Spinal cord (tissue), 10 donors: Measurements from ENCODE around the gene FAM89B. TPM values are rescaled to one million over a fixed set of nuclear protein-coding genes. Genes with fewer than 3 reads are reported as not detected.
"Not testable (repeated sequence)": the region's sequence is repeated elsewhere in the genome, so short reads cannot be mapped to it uniquely, and the experiment has no call there.

Experiments
- DNase-seq, 6 donors: peaks; one replicate each; pipeline versions ENCODE4 v3.0.0 to v3.0.0-alpha.2; 2013 to 2015; ENCODE audit warnings: low spot score in 6 of 6, low read depth in 4 of 6
- H3K27ac ChIP-seq: one replicate; pipeline ENCODE4 v1.5.1; 2013; ENCODE audit warnings: low read depth, low read length, control low read depth
- H3K27me3 ChIP-seq: one replicate; pipeline ENCODE4 v1.6.1; 2013; ENCODE audit warnings: low read length; ENCODE audit not compliant: control insufficient read depth, insufficient read depth
- H3K36me3 ChIP-seq: one replicate; pipeline ENCODE4 v1.6.1; 2013; ENCODE audit warnings: low read length; ENCODE audit not compliant: control insufficient read depth, insufficient read depth
- H3K4me1 ChIP-seq: one replicate; pipeline ENCODE4 v1.6.1; 2013; ENCODE audit warnings: low read length; ENCODE audit not compliant: control insufficient read depth, insufficient read depth
- H3K4me3 ChIP-seq: one replicate; pipeline ENCODE4 v1.5.1; 2013; ENCODE audit warnings: low read depth, low read length, control low read depth
- H3K9me3 ChIP-seq: one replicate; pipeline ENCODE4 v1.6.1; 2013; ENCODE audit warnings: low read length; ENCODE audit not compliant: control insufficient read depth, insufficient read depth
- WGBS: methylation state at CpG from one replicate; pipeline ENCODE4 v1.1.5; 2013; ENCODE audit warnings: missing lambda C conversion rate; ENCODE audit not compliant: insufficient coverage; 5-methylcytosine and 5-hydroxymethylcytosine counted together
- polyA plus RNA-seq, 2 donors: library from polyadenylated mRNA; unstranded; fragments of 120-200 nt; gene quantifications; one replicate each; pipeline ENCODE4 v1.2.1, GENCODE V29; 2013; ENCODE audit not compliant: insufficient read length in 2 of 2
- total RNA-seq, 2 donors: library from RNA; depleted of rRNA in 1 of 2; stranded (reverse); fragments of 120-200 nt in 1 of 2; fragments of >200 nt in 1 of 2; gene quantifications; one replicate each; pipeline versions ENCODE4 v1.2.3 to v1.2.4, GENCODE V29; 2013 to 2014
- donor health status: healthy.

Gene FAM89B
- total and polyA plus RNA-seq, 4 donors: 7.0 to 49.2 (median 48.8) TPM

DNA sequence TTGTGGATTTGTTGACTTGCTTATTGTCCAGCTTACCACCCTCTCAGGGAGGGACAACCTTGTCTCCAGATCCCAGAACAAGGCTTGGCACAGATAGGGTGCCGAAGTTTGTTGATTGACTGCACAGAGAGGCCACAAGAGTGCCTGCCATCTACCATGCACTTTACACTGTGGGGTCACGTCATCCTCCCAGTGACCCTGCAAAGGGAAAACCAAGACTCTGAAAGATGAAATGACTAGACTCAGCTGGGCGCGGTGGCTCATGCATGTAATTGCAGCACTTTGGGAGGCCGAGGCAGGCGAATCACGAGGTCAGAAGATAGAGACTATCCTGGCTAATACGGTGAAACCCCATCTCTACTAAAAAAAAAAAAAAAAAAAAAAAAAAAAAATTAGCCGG, 9.6 kb upstream of the FAM89B start:
- peaks cover 5% of the 10 kb centered on the region for H3K36me3 ChIP-seq
- DNase-seq: no peak
- no peaks in the 10 kb centered on the region for H3K27me3 ChIP-seq
- WGBS: 94% methylated on average over 2 of the region's 9 CpGs
- H3K4me1 ChIP-seq: peaks cover 33% of the 10 kb centered on the region
- no peak overlapping the region for H3K4me3 ChIP-seq
- no peak overlapping the region for H3K27ac ChIP-seq
- H3K9me3 ChIP-seq: no peaks in the 10 kb centered on the region

DNA sequence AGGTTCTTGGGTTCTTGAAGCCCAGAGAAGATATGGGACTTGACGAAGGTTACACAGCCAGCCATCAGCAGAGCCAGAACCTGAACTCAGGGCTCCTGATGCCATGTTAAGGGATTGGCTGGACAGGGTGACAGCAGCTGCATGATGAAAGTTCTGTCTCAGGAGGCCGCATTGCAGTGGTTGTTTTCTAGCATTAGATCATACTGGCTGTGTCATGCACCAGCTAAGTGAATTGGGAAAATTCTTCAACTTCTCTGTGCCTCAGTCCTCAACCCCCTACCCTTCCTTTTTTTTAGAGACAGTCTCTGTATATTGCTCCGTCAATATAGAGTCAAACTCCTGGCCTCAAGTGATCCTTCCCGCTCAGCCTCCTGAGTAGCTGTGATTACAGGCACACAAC, 8.7 kb upstream of the FAM89B start:
- Histone ChIP-seq H3K27me3 (no peaks in the 10 kb centered on the region), H3K9me3 (no peaks in the 10 kb centered on the region), H3K4me1 (peaks cover 31% of the 10 kb centered on the region), H3K4me3 (no peak overlapping the region), H3K36me3 (peaks cover 13% of the 10 kb centered on the region), H3K27ac (no peak overlapping the region)
- DNase-seq: no peak
- WGBS: 97% methylated on average over 3 of the region's 4 CpGs

DNA sequence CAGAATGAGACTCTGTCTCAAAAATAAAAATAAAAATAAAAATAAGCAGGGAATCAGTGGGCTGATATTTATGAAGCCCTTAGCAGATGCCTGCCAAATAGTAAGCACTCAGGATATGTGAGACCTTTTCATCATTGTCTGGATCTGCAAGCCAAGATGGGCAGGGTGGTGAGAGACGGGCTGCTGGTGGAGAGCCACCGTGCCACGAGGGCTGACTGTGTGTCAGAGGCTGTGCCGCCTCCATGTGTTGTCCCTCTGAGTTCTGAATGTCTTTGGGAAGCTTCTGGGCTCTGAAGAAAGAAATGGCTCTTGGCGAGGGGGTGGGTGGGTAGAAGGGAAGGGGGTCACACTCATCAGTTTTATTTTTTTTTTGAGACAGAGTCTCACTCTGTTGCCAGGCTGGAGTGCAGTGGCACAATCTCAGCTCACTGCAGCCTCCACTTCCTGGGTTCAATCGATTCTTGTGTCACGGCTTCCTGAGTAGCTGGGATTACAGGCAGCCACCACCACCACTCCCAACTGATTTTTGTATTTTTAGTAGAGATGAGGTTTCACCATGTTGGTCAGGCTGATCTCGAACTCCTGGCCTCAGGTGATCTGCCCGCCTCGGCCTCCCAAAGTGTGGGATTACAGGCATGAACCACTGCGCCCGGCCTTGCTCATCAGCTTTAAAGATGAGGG, 7.3 kb upstream of the FAM89B start:
- WGBS: 89% methylated on average over 9 of the region's 12 CpGs
- not testable (repeated sequence) for H3K27ac ChIP-seq, H3K4me3 ChIP-seq, DNase-seq, H3K27me3 ChIP-seq, H3K9me3 ChIP-seq
- H3K4me1 ChIP-seq: peaks cover 31% of the 10 kb centered on the region
- peaks cover 13% of the 10 kb centered on the region for H3K36me3 ChIP-seq

DNA sequence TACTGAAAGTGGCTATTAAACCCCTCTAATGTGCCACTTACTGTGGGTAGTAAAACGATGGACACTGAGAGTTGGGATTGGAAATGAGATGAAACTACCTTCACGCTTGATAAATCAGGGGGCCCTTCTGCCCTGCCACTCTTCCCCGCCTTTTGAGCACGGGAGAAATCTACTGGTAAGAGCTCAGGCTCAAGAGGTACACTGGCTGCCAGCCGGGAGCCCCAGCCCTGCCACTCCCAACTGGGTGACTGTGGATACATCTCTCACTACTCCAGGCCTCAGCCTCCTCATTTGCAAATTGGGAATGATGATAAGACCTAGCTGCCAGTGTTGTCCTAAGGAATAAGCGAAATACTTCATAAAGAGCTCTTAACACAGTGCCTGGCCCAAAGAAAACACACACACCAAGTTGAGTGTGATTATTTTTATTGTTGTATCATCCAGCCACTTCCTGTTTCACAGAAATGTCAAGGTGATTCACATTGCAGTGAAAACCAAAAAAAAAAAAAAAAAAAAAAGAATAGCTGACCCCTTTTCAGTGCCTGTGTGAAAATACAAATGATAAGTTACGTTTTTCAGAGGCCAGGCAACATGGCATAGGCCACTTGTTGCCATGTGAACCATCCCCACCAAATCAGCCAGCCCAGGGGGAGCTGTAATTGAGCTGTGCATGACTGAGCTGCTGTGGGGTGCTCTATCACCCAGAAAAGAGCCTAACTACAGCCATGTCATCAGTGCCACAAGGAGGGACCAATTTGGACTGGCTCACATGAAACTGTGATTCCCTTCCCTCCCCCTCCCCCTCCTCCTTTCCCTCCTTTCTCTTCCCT, 6.5 kb upstream of the FAM89B start:
- peaks cover 28% of the 10 kb centered on the region for H3K4me1 ChIP-seq
- H3K9me3 ChIP-seq: no peaks in the 10 kb centered on the region
- WGBS: 93% methylated on average over 3 of the region's 7 CpGs
- no peak overlapping the region for H3K27ac ChIP-seq
- no peaks in the 10 kb centered on the region for H3K27me3 ChIP-seq
- H3K36me3 ChIP-seq: peaks cover 13% of the 10 kb centered on the region
- DNase-seq: no peak
- no peak overlapping the region for H3K4me3 ChIP-seq

DNA sequence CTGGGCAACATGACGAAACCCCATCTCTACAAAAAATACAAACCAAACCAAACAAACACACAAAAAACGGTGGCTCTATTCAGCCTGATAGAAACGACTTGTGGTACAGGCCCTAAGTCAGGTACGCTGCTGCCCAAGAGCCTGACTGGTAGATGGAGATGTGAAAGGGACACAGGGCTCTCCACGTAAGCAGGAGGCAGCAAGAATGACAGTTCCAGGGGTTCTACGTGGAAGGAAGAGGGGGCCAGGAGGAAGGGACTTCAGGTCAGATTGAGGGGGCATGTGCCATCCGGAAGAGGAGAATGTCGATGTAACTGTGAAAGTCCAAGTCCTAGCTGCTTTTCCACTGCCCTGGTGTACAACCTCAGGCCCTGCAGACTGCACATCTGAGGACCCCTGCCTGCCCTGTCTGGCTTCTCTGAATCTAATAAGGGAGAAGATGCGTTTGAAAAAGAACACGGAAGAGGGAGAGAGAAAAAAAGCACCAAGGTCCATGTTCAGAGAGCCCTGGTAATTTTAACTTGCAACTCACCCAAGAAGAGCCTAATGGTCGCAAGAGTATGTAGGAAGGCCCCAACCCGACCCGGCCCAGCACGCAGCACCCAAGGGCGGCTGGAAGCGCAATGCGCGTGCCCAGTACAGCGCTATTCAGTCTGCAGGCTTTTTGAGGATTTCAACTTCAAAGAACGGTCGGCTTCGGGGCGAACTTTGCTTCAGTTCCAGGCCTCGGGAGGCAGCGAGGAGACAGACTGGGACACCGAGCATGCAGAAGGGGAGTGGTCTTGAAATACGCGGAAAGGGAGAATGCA, 3.0 kb upstream of the FAM89B start:
- 7% methylated on average over 27 of the region's 28 CpGs for WGBS
- Histone ChIP-seq H3K36me3 (peaks cover 28% of the 10 kb centered on the region), H3K4me3 (peak overlapping the region; percentile 97), H3K27me3 (no peaks in the 10 kb centered on the region), H3K4me1 (peaks cover 50% of the 10 kb centered on the region), H3K9me3 (no peaks in the 10 kb centered on the region), H3K27ac (peak overlapping the region; percentile 98)
- DNase-seq: no peak

DNA sequence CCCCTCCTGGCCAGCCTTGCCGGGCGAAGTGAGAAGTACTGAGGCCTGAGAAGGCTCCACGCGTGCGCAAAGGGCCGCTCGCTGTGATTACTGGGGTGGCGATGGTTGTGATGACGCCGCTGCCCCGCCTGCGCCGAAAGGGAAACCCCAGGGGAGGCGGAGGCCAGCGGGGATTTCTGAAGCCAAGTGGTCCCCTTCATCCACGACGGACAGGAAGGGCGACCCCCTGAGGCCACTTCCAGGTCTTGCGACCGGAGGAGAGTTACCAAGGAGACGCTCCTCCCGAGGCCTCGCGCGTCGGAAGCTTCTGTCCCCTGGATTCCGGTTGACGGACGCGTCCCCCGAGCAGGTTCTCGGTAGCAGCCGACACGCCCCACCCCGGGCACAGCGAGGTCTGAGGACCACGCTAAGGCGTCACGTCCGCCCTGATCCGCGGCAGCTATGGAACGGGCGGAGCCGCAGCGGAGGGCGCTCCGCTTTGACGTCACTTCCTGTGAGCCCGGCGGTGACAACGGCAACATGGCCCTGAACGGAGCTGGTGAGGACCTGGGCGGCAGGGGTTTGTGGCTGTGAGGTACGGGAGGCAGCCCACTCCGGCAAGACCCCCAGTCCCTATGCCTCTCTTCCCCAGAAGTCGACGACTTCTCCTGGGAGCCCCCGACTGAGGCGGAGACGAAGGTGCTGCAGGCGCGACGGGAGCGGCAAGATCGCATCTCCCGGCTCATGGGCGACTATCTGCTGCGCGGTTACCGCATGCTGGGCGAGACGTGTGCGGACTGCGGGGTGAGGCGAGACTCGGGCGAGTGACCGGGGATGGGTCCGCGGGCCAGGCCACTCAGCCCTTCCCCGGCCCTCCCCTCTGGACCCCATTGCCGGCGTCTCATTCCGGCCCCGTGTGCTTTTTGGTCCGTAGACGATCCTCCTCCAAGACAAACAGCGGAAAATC, 2.1 kb upstream of the FAM89B start, which contains the start of gene ZNRD2:
Gene ZNRD2 (plus strand): TSS at position 505 of the 946 bp plus-strand sequence. CDS start 15 bp downstream, at position 520.
- peaks cover 35% of the 10 kb centered on the region for H3K36me3 ChIP-seq
- DNase-seq: peak; percentile 90 to 99 (median 94)
- peaks cover 1% of the 10 kb centered on the region for H3K27me3 ChIP-seq
- peak within 1 kb of the TSS; percentile 97 for H3K4me3 ChIP-seq
- WGBS: under 1% methylated on average over 88 of the region's 89 CpGs
- peak within 1 kb of the TSS; percentile 98 for H3K27ac ChIP-seq
- no peaks in the 10 kb centered on the region for H3K9me3 ChIP-seq
- peaks cover 58% of the 10 kb centered on the region for H3K4me1 ChIP-seq

DNA sequence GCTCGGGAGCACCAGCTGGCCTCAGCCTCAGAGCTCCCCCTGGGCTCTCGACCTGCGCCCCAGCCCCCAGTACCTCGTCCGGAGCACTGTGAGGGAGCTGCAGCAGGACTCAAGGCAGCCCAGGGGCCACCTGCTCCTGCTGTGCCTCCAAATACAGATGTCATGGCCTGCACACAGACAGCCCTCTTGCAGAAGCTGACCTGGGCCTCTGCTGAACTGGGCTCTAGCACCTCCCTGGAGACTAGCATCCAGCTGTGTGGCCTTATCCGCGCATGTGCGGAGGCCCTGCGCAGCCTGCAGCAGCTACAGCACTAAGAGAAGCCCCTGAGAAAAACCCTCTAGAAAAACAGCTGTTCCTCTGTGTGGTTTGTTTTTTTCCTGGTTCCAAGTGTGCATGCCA, 918 bp upstream of the FAM89B start:
- no peak for DNase-seq
- Histone ChIP-seq H3K4me3 (peak overlapping the region; percentile 97), H3K36me3 (peaks cover 38% of the 10 kb centered on the region), H3K4me1 (peaks cover 65% of the 10 kb centered on the region), H3K27me3 (peaks cover 5% of the 10 kb centered on the region), H3K9me3 (no peaks in the 10 kb centered on the region), H3K27ac (peak overlapping the region; percentile 50)
- 81% methylated on average over 9 of the region's 9 CpGs for WGBS

DNA sequence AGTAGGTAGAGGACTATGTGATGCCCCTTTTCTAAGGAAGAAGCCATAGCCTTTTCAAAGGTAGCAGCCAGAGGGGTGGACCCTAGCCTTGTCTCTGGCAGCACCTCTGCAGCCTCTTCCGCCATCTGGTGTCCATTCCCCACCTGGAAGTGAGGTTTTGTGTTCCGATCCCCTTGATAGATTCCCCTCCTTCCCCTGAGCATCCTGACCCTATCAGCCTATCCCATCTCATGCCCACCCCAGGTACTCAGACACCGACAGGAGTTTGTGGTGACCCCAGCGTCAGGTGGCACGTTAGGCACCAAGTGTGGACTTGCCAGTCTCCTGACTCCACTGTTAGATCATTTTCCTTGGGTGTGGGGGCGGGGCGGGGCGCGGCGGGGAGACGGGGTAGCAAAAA, 398 bp upstream of the FAM89B start:
- peaks cover 8% of the 10 kb centered on the region for H3K27me3 ChIP-seq
- H3K9me3 ChIP-seq: no peaks in the 10 kb centered on the region
- peak overlapping the region; percentile 97 for H3K4me3 ChIP-seq
- H3K4me1 ChIP-seq: peaks cover 70% of the 10 kb centered on the region
- H3K27ac ChIP-seq: peak overlapping the region; percentile 50
- H3K36me3 ChIP-seq: peaks cover 40% of the 10 kb centered on the region
- peak in 2 of 6 donors; percentile 64 to 65 for DNase-seq
- WGBS: 2% methylated on average over 9 of the region's 11 CpGs
